Mesothelial cell of epicardium (in vitro differentiated cells): ENCODE data around the gene CSF2. TPM values are rescaled to one million over a fixed set of nuclear protein-coding genes. Genes with fewer than 3 reads are reported as not detected.

Experiments used
- DNase-seq, 2 experiments: peaks; one replicate each; pipeline ENCODE4 v3.0.0; 2021; ENCODE audit warnings: low spot score in 2 of 2; ENCODE audit not compliant: unreplicated experiment in 2 of 2
- H3K27ac Mint-ChIP-seq: 2 replicates; pipeline ENCODE4 v1.8.0; 2021; ENCODE audit warnings: mixed read lengths
- H3K27me3 Mint-ChIP-seq: 2 replicates; pipeline ENCODE4 v1.8.0; 2021; ENCODE audit warnings: low read depth, mixed read lengths
- H3K36me3 Mint-ChIP-seq: 2 replicates; pipeline ENCODE4 v1.8.0; 2021; ENCODE audit warnings: mixed read lengths
- H3K4me1 Mint-ChIP-seq: 2 replicates; pipeline ENCODE4 v1.8.0; 2021; ENCODE audit warnings: mixed read lengths
- H3K4me3 Mint-ChIP-seq: 2 replicates; pipeline ENCODE4 v1.8.0; 2021; ENCODE audit warnings: mild to moderate bottlenecking, moderate library complexity, mixed read lengths
- H3K9me3 Mint-ChIP-seq: 2 replicates; pipeline ENCODE4 v1.8.0; 2021; ENCODE audit warnings: mixed read lengths
- total RNA-seq: library from RNA; stranded (reverse); gene quantifications from 3 replicates; pipeline ENCODE4 v1.2.1, GENCODE V29; 2021
- TF ChIP-seq, protein P1 (sequence below): fragments of 200-600 bp; sonication (generic); IDR thresholded peaks from one replicate; pipeline ENCODE4 v1.5.0; 2021; ENCODE audit warnings: antibody characterized with exemption; ENCODE audit not compliant: unreplicated experiment

CSF2 gene
- total RNA-seq, 1 donor from 2014 or later: not detected

DNA sequence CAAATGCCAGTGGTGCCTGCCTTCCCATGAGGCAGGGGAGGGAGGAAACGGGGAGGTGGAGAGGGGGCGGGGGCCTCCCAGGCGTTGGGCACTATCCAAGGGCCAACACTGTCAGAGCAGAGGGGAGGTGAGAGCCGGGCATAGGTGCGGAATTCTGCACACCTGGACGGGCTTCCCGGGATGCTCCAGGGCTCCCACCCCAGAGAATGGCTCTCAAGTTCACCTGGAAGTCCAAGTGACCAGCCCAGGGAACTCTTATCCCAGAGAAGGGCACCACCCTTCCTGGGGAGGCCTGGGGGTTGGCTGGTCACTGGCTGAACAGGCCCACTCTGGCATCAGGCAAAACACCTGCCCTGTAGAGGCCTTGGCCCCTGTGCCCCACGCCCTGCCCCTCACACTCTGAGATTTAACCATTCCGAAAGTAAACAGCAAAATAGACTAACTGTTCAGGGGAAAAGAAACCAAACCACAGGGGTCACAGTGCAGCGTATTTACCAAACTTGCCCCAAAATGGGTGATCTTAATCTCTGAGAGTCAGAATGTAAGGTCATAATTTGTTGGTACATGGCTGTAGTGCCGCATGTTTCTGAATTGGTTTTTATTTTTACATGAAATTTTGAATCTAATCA is 2.7 kb downstream of the CSF2 start:
- TF ChIP-seq, protein P1, sequence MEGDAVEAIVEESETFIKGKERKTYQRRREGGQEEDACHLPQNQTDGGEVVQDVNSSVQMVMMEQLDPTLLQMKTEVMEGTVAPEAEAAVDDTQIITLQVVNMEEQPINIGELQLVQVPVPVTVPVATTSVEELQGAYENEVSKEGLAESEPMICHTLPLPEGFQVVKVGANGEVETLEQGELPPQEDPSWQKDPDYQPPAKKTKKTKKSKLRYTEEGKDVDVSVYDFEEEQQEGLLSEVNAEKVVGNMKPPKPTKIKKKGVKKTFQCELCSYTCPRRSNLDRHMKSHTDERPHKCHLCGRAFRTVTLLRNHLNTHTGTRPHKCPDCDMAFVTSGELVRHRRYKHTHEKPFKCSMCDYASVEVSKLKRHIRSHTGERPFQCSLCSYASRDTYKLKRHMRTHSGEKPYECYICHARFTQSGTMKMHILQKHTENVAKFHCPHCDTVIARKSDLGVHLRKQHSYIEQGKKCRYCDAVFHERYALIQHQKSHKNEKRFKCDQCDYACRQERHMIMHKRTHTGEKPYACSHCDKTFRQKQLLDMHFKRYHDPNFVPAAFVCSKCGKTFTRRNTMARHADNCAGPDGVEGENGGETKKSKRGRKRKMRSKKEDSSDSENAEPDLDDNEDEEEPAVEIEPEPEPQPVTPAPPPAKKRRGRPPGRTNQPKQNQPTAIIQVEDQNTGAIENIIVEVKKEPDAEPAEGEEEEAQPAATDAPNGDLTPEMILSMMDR: no peak
- Mint-ChIP-seq H3K36me3 (no peaks in the 10 kb centered on the region), H3K27me3 (no peaks in the 10 kb centered on the region), H3K9me3 (no peaks in the 10 kb centered on the region), H3K4me3 (no peak overlapping the region), H3K4me1 (no peaks in the 10 kb centered on the region), H3K27ac (no peak overlapping the region)
- no peak for DNase-seq

DNA sequence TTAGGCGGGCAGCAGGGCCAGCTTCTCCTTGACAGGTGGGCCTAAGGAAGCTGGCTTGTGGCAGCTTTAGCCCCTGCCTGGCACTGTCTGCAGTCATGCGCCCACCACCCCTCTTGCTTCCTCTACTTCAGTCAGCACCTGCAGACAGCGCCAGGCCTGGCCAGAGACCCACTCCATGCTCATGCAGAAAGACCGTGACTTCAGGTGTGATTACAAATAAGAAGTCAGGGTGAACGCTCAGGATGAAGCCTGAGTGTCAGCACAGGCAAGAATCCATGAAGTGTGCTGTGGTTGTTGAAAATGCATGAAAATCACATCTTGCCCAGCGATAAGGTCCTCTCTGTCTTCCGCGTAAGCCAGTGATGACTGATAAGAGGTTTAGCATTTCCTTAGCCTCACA is 3.4 kb downstream of the CSF2 start:
- no peak for DNase-seq
- no peak overlapping the region for H3K27ac Mint-ChIP-seq
- H3K4me3 Mint-ChIP-seq: no peak overlapping the region
- no peaks in the 10 kb centered on the region for H3K27me3 Mint-ChIP-seq
- TF ChIP-seq, protein P1: no peak
- H3K4me1 Mint-ChIP-seq: no peaks in the 10 kb centered on the region
- H3K36me3 Mint-ChIP-seq: no peaks in the 10 kb centered on the region
- no peaks in the 10 kb centered on the region for H3K9me3 Mint-ChIP-seq

DNA sequence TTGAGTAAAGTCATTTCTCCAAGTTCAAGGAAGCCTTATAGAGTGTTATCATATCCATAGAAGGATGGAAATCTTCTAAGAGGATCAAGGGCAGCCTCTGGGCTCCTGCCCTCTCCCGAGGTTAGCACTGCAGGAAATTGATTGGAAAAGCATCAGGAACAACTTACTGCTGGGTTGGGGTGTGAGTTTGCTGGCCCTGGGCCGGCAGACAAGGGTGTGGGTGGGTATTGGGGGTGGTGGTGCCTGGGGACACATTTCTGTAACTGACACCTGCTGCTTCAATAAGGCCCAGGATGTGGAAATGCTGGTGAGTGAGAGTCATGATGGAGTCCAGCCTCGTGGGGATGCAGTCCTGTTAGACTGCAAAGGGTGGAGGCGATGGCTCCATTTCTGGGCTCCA is 5.5 kb downstream of the CSF2 start:
- no peak overlapping the region for H3K4me3 Mint-ChIP-seq
- H3K36me3 Mint-ChIP-seq: no peaks in the 10 kb centered on the region
- no peaks in the 10 kb centered on the region for H3K9me3 Mint-ChIP-seq
- no peaks in the 10 kb centered on the region for H3K27me3 Mint-ChIP-seq
- H3K4me1 Mint-ChIP-seq: no peaks in the 10 kb centered on the region
- DNase-seq: no peak
- TF ChIP-seq, protein P1: no peak
- H3K27ac Mint-ChIP-seq: no peak overlapping the region

DNA sequence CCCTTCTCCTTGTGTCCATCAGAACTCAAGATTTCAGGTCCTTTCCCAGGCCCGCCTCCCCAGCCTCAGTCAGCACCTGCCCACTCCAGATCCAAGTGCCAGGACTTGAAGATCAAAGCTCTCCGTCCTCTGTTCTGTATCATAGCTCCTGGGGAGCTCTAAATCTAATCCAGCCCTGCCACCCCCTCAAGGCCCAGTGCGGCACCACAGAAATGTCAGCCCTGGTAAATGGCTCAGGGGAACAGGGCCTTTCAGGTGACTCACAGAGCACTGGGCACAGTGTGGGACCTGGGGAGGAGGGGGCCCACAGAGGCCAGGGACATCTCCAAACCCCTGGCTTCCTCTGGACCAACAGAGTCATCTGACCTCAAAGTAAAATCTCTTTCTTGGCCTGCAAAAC is 6.0 kb downstream of the CSF2 start:
- TF ChIP-seq, protein P1: no peak

DNA sequence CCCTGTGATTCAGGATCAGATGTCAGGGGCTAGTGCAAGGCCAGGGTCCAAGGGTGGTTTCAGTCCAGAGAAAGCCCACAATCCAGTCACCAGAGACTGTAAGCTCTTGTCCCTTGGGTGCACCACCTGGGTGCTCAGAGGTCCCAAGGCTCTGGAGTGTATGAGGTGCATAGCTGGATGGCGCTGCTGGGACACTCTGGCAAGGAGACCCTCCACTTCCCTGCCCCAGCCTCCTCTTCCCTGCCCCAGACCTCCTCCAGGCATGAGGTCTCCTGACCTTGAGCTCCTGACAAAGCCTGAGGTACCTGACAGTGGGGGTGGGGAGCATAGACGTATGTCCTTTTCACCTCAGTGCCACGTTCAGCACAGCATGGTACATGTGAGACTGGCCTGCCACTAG is 7.0 kb downstream of the CSF2 start:
- Mint-ChIP-seq H3K27ac (no peak overlapping the region), H3K27me3 (no peaks in the 10 kb centered on the region)

More for the DNA sequence above, 6.0 kb downstream of the CSF2 start:
- Mint-ChIP-seq H3K4me3 (no peak overlapping the region), H3K4me1 (no peaks in the 10 kb centered on the region), H3K27me3 (no peaks in the 10 kb centered on the region), H3K36me3 (no peaks in the 10 kb centered on the region), H3K27ac (no peak overlapping the region), H3K9me3 (no peaks in the 10 kb centered on the region)
- no peak for DNase-seq

More for the DNA sequence above, 7.0 kb downstream of the CSF2 start:
- TF ChIP-seq, protein P1: no peak
- Mint-ChIP-seq H3K4me3 (no peak overlapping the region), H3K36me3 (no peaks in the 10 kb centered on the region), H3K4me1 (no peaks in the 10 kb centered on the region), H3K9me3 (no peaks in the 10 kb centered on the region)
- DNase-seq: no peak
